Tibial nerve (tissue), 4 donors: ENCODE results near the gene RBM8A. TPM values are rescaled to one million over a fixed set of nuclear protein-coding genes. Genes with fewer than 3 reads are reported as not detected.

Experiments used
- DNase-seq, 2 donors: peaks; one replicate each; pipeline ENCODE4 v3.0.0-alpha.2; 2019; ENCODE audit warnings: low spot score in 2 of 2
- H3K27ac ChIP-seq, 4 donors: fragments of 200-600 bp; sonication (generic) in 3 of 4; one replicate each; pipeline ENCODE4 v1.5.1; 2017 to 2019; ENCODE audit warnings: mild to moderate bottlenecking in 1 of 4
- H3K27me3 ChIP-seq, 2 donors: fragments of 200-600 bp; sonication (generic) in 1 of 2; one replicate each; pipeline versions ENCODE4 v1.5.1 to v1.6.0; 2017 to 2019
- H3K36me3 ChIP-seq, 3 donors: fragments of 200-600 bp; sonication (generic); one replicate each; pipeline ENCODE4 v1.5.1; 2018 to 2019
- H3K4me1 ChIP-seq, 4 donors: fragments of 200-600 bp; sonication (generic) in 3 of 4; one replicate each; pipeline ENCODE4 v1.5.1; 2017 to 2019
- H3K4me3 ChIP-seq, 4 donors: fragments of 200-600 bp; sonication (generic) in 3 of 4; one replicate each; pipeline ENCODE4 v1.5.1; 2017 to 2019; ENCODE audit warnings: mild to moderate bottlenecking in 1 of 4, moderate library complexity in 1 of 4
- H3K9me3 ChIP-seq, 4 donors: fragments of 200-600 bp; sonication (generic) in 3 of 4; one replicate each; pipeline ENCODE4 v1.5.1; 2017 to 2019
- CTCF ChIP-seq, 5 experiments: fragments of 200-600 bp in 3 of 5; fragments of 450-650 bp in 2 of 5; sonication (generic) in 3 of 5; IDR thresholded peaks; one replicate each; pipeline ENCODE4 v1.5.1; 2016 to 2019; ENCODE audit warnings: antibody characterized with exemption in 5 of 5, mild to moderate bottlenecking in 3 of 5, moderate library complexity in 2 of 5
- EP300 ChIP-seq, 2 donors: sonication (generic); formaldehyde crosslinking; IDR thresholded peaks; one replicate each; pipeline ENCODE4 v1.6.1; 2017; ENCODE audit warnings: antibody characterized with exemption in 2 of 2, mild to moderate bottlenecking in 1 of 2
- POLR2A ChIP-seq, 2 donors: fragments of 450-650 bp; IDR thresholded peaks; one replicate each; pipeline ENCODE4 v1.6.1; 2017; ENCODE audit warnings: antibody characterized with exemption in 2 of 2, mild to moderate bottlenecking in 2 of 2, moderate library complexity in 2 of 2
- WGBS, 2 donors: methylation state at CpG; one replicate each; pipeline ENCODE4 v1.1.5; 2018; 5-methylcytosine and 5-hydroxymethylcytosine counted together
- total RNA-seq, 4 donors: library from RNA; depleted of rRNA; stranded (reverse); fragments of >200 nt; gene quantifications; one replicate each; pipeline ENCODE4 v1.1.0, GENCODE V29; 2016

The RBM8A gene
- total RNA-seq, 4 donors from 2014 or later = 113 to 157 (median 129) TPM

- TF ChIP-seq EP300 (IDR thresholded peaks at IDR 0.05) = no peak
- no peak for TF ChIP-seq CTCF (IDR thresholded peaks at IDR 0.05)
- no peak for TF ChIP-seq POLR2A (IDR thresholded peaks at IDR 0.05)
- Histone ChIP-seq H3K27ac (peak overlapping the region; percentile 84 to 97 (median 94)), H3K4me1 (peaks cover 0 to 77% (median 41%) of the 10 kb centered on the region in 4 donors), H3K9me3 (no peaks in the 10 kb centered on the region), H3K36me3 (no peaks in the 10 kb centered on the region), H3K27me3 (no peaks in the 10 kb centered on the region), H3K4me3 (peak overlapping the region; percentile 50 to 79 (median 61))
- DNase-seq = no peak
- WGBS, 2 donors = 9 to 11% methylated on average over 7 to 12 of the region's 12 CpGs
These were observed 32.7 kb upstream of the RBM8A start for GRCh38 chr1:145959957-145960467.

GRCh38 chr1:145959333-145959732 is 32.0 kb upstream of the RBM8A start:
- no peak for DNase-seq
- peaks cover 0 to 81% (median 45%) of the 10 kb centered on the region in 4 donors for H3K4me1 ChIP-seq
- TF ChIP-seq EP300 (IDR thresholded peaks at IDR 0.05) = no peak

GRCh38 chr1:145958734-145959133 is 31.4 kb upstream of the RBM8A start:
- Histone ChIP-seq H3K27ac (peak overlapping the region; percentile 91 to 97 (median 96)), H3K36me3 (no peaks in the 10 kb centered on the region), H3K9me3 (no peaks in the 10 kb centered on the region), H3K4me1 (peaks cover 0 to 83% (median 44%) of the 10 kb centered on the region in 4 donors), H3K4me3 (no peak overlapping the region), H3K27me3 (no peaks in the 10 kb centered on the region)
- TF ChIP-seq POLR2A (IDR thresholded peaks at IDR 0.05) = no peak
- TF ChIP-seq EP300 (IDR thresholded peaks at IDR 0.05) = no peak
- no peak for TF ChIP-seq CTCF (IDR thresholded peaks at IDR 0.05)
- no peak for DNase-seq

More at GRCh38 chr1:145959333-145959732, 32.0 kb upstream of the RBM8A start:
- Histone ChIP-seq H3K27me3 (no peaks in the 10 kb centered on the region), H3K36me3 (no peaks in the 10 kb centered on the region), H3K27ac (peak overlapping the region; percentile 84 to 97 (median 94)), H3K4me3 (no peak overlapping the region), H3K9me3 (no peaks in the 10 kb centered on the region)

GRCh38 chr1:145957443-145958319 is 30.4 kb upstream of the RBM8A start, which contains the start of gene LIX1L:
Gene LIX1L, minus strand, starts transcription at chr1:145958017. Its CDS starts 90 bp downstream, at chr1:145957927.
- H3K27me3 ChIP-seq = no peaks in the 10 kb centered on the region
- peaks cover 0 to 82% (median 38%) of the 10 kb centered on the region in 4 donors for H3K4me1 ChIP-seq
- TF ChIP-seq CTCF (IDR thresholded peaks at IDR 0.05) (peak in 1 of 5 experiments; percentile 30), EP300 (IDR thresholded peaks at IDR 0.05) (peak; percentile 33 to 97), POLR2A (IDR thresholded peaks at IDR 0.05) (peak; percentile 86 to 93)
- H3K4me3 ChIP-seq = peak within 1 kb of the TSS; percentile 77 to 83 (median 78)
- no peaks in the 10 kb centered on the region for H3K36me3 ChIP-seq
- peak within 1 kb of the TSS; percentile 91 to 97 (median 96) for H3K27ac ChIP-seq
- H3K9me3 ChIP-seq = no peaks in the 10 kb centered on the region
- peak; percentile 94 to 95 for DNase-seq
- WGBS, 2 donors = 0 to 1% methylated on average over 24 to 40 of the region's 60 CpGs

- peak overlapping the region; percentile 77 to 83 (median 78) for H3K4me3 ChIP-seq
- TF ChIP-seq EP300 (IDR thresholded peaks at IDR 0.05) = no peak
- TF ChIP-seq POLR2A (IDR thresholded peaks at IDR 0.05) = no peak
- TF ChIP-seq CTCF (IDR thresholded peaks at IDR 0.05) = no peak
- peaks cover 0 to 78% (median 37%) of the 10 kb centered on the region in 4 donors for H3K4me1 ChIP-seq
- H3K9me3 ChIP-seq = no peaks in the 10 kb centered on the region
- peak overlapping the region; percentile 91 to 97 (median 96) for H3K27ac ChIP-seq
- 0% methylated on average over 3 of the region's 3 CpGs for WGBS, 2 donors
- H3K27me3 ChIP-seq = no peaks in the 10 kb centered on the region
- H3K36me3 ChIP-seq = no peaks in the 10 kb centered on the region
- DNase-seq = peak in 1 of 2 donors; percentile 11
These were observed 29.6 kb upstream of the RBM8A start for GRCh38 chr1:145956781-145957442.
